AG09319 (cell line): Measurements from ENCODE around the gene FAM193B.

Source experiments
- DNase-seq: peaks from one replicate; pipeline ENCODE4 v3.0.0-alpha.2; 2010; ENCODE audit warnings: low read depth; ENCODE audit errors: extremely low read depth
- CTCF ChIP-seq: IDR thresholded peaks from 2 replicates; pipeline ENCODE4 v1.5.1; 2011; ENCODE audit warnings: low read depth, mild to moderate bottlenecking, inconsistent platforms, low read length, moderate library complexity

The FAM193B gene

DNA sequence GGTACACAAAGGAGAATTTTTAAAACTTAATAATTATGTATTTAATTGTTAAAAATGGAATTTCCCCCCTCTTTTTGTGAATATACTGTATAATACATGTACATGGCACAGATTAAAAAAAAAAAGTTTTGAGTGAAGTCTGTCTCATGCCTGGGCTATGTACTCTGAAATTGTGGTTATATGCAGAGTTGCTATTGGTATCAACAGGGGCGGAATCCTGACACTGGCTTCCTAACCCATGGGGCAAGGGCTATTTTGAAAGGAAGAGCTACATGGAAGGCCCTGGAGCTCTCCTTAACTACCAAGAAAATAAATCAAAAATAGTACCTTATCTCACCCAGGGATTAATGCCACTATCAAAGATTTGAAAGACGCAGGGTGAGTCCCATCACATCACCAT lies 865 bp upstream of the FAM193B start:
- no peak for TF ChIP-seq CTCF
- no peak for DNase-seq

DNA sequence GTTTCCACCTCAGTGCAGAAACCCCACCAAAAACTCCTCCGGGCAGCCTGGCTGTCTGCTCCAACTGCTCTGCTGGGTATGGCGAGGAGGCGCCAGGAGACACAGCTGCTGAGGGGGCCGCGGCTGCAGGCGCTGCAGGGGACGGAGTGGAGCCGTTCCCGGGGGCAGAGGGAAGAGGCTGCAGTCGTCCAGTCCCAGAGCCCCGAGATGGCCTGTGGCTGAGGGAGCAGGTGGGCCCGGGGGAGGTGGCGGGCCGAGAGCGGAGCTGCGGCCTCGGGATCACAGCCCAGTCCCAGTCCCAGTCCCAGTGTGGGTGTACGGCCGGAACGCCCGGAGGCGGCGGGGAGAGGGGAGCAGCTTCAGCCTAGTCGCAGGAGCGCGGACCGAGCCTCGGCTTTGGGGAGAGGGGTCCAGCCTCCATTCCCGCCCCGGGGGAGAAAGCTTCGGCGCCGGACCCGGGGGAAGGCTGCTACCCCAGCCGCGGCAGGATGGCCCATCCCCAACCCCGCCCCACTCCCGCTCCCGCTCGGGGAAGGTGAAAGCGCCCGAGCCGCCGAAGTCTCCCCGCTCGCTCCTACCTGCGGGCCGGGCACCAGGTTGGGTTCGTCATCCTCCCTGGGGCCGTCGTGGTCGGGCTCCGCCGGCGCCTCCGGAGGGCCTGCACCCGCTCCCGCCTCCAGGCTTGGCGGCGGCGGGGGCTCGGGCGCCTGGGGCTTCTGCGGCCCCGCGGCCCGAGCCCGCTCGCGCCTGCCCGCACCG lies 513 bp downstream of the FAM193B start:
- TF ChIP-seq CTCF, result no peak
- DNase-seq, result no peak

- peak; percentile 22 for TF ChIP-seq CTCF
- no peak for DNase-seq
These were observed 1.4 kb downstream of the FAM193B start for GRCh38 chr5:177552839-177553455.

- no peak for TF ChIP-seq CTCF
- no peak for DNase-seq
These were observed 4.2 kb downstream of the FAM193B start for GRCh38 chr5:177550122-177550521.

- DNase-seq, result no peak
- no peak for TF ChIP-seq CTCF
These were observed 5.9 kb downstream of the FAM193B start for GRCh38 chr5:177548495-177548894.

GRCh38 chr5:177547736-177548135 lies 6.6 kb downstream of the FAM193B start:
- no peak for DNase-seq
- no peak for TF ChIP-seq CTCF

- no peak; the same call in none of the 2 replicates for TF ChIP-seq CTCF
- DNase-seq, result peak; percentile 95
These were observed 8.1 kb downstream of the FAM193B start for GRCh38 chr5:177546258-177546741.
